ENCODE data around the gene DCAF17. TPM values are rescaled to one million over a fixed set of nuclear protein-coding genes. Genes with fewer than 3 reads are reported as not detected.

The DCAF17 gene
- total RNA-seq, 1 donor from 2014 or later = 53.8 TPM

DNA sequence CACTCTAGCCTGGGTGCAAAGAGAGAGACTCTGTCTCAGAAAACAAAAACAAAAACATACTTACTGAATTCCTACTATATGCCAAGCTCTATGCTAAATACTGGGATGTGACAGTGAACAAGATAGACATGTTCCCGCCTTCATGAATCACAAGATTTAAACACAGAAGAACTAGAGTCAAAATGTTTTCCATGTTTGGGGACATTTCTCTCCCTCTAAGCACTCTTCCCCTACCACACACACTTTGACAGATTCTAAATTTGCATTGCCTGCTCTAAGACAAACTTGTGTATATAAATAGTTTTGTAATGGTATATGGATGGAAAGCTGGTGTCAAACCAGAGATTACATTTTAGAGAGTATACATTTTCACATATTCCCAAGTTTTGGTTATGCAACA, 99.3 kb downstream of the DCAF17 start:
- H3K9me3 ChIP-seq (ENCODE audit: low read depth) = no peaks in the 10 kb centered on the region
- Mint-ChIP-seq H3K27me3 (ENCODE audit: insufficient read depth, low read depth) (no peaks in the 10 kb centered on the region), H3K4me1 (peaks cover 8% of the 10 kb centered on the region), H3K4me3 (no peak overlapping the region), H3K9me3 (peaks cover 6% of the 10 kb centered on the region), H3K27ac (no peak overlapping the region), H3K36me3 (peaks cover 2% of the 10 kb centered on the region)
- no peaks in the 10 kb centered on the region for H3K36me3 ChIP-seq
- DNase-seq (ENCODE audit: low spot score) = no peak
- no peaks in the 10 kb centered on the region for H3K79me2 ChIP-seq (ENCODE audit: low read depth)
- H4K20me1 ChIP-seq (ENCODE audit: low read depth) = no peaks in the 10 kb centered on the region
- H3K4me3 ChIP-seq = no peak overlapping the region
- H3K27ac ChIP-seq = no peak overlapping the region
- no peak overlapping the region for H3K4me2 ChIP-seq
- no peak overlapping the region for H2AFZ ChIP-seq (replicated peaks)
- TF ChIP-seq EZH2phosphoT487 (IDR thresholded peaks at IDR 0.05) (no peak), EZH2 (IDR thresholded peaks at IDR 0.05) (no peak), CTCF (IDR thresholded peaks at IDR 0.05) (no peak)
- H3K9ac ChIP-seq = no peak overlapping the region
- no peaks in the 10 kb centered on the region for H3F3A ChIP-seq (ENCODE audit: low read depth)
- H3K4me1 ChIP-seq = no peaks in the 10 kb centered on the region
- no peaks in the 10 kb centered on the region for H3K27me3 ChIP-seq

Small RNA genes lying within 50 kb of the gene (small RNA-seq; reads per million reads assigned to genes)
- gene AC007969.2 = not detected

Other genes starting within 250 kb of the DCAF17 start
- gene METTL8, start 236 bp upstream of the DCAF17 start, total RNA-seq (ENCODE audit: low replicate concordance) = 25.3 and 29.2 TPM in 2 replicates
- gene CYBRD1, start 88.2 kb downstream of the DCAF17 start, total RNA-seq (ENCODE audit: low replicate concordance) = 5.8 and 11.1 TPM in 2 replicates